GM10266 (cell line): ENCODE data around the gene ANP32A.

ENCODE experiments used
- DNase-seq: peaks from one replicate; pipeline ENCODE4 v3.0.0; 2012; ENCODE audit errors: extremely low spot score
- CTCF ChIP-seq: IDR thresholded peaks from 2 replicates; pipeline ENCODE4 v1.5.1; 2012; ENCODE audit warnings: mild to moderate bottlenecking, low read depth; ENCODE audit not compliant: control insufficient read depth, insufficient read depth; ENCODE audit errors: missing control alignments

Gene ANP32A

GRCh38 chr15:68787609-68788263 is 33.0 kb downstream of the ANP32A start:
- DNase-seq, result no peak
- no peak for TF ChIP-seq CTCF

GRCh38 chr15:68786753-68787152 is 33.9 kb downstream of the ANP32A start:
- no peak for DNase-seq
- no peak for TF ChIP-seq CTCF

- no peak for DNase-seq
These were observed 35.2 kb downstream of the ANP32A start for GRCh38 chr15:68785541-68785940.

GRCh38 chr15:68784206-68784605 is 36.5 kb downstream of the ANP32A start:
- no peak for DNase-seq
- no peak for TF ChIP-seq CTCF

More at GRCh38 chr15:68785541-68785940, 35.2 kb downstream of the ANP32A start:
- no peak for TF ChIP-seq CTCF

GRCh38 chr15:68783226-68784058 is 37.3 kb downstream of the ANP32A start:
- peak; percentile 43 for DNase-seq
- peak; percentile 68 for TF ChIP-seq CTCF

GRCh38 chr15:68782589-68783161 is 38.0 kb downstream of the ANP32A start:
- DNase-seq, result no peak
- TF ChIP-seq CTCF, result no peak
